HTR-8/SVneo (cell line): Measurements from ENCODE around the gene RAB25.

Experiments
- DNase-seq: peaks from one replicate; pipeline ENCODE4 v3.0.0; 2011; ENCODE audit warnings: low spot score, mixed read lengths; ENCODE audit not compliant: insufficient read length
- FAIRE-seq: peaks from 2 replicates; lab custom pipeline; 2011; peaks lifted over from hg19 to GRCh38; lab: Jason Lieb, UNC

The RAB25 gene

DNA sequence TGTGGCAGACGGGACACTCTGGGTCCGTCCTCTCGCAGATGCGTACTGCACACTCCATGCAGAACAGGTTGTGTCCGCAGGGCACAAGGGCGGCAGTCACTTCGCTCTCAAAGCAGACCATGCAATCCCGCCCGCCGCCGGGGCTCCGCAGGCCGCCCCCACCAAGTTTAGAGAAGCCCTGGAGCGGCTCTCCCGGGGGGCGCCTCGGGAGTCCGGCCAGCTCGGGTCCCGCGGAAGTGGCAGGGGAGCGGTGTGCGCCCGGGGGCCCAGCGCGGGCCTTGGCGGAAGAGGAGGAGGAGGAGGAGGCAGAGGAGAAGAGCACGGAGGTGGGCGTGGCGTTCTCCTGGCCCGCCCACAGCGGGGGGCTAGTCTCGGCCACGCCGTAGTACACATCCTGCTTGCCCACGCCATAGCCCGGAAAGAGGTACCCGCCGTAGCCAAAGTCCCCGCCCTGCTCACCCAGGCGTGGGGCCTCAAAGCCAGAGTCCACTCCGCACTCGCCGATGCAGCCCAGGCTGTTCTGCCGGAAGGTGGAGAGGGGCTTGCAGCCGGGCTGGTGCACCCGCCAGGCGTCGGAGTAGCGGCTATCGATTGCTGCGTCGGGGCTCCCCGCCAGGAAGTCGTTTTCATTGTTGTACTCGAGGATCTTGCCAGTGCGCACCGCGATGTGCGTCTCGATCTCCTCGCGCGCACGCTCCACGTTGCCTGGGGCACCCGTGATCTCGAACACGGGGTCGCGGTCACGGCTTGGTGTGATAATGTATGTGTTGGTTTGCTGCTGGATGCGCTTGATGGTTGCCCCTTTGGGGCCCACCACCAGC is 15.9 kb downstream of the RAB25 start:
- FAIRE-seq (no peak), DNase-seq (no peak)

- FAIRE-seq (no peak), DNase-seq (no peak)
Observed at GRCh38 chr1:156077430-156077760, 16.4 kb downstream of the RAB25 start.

GRCh38 chr1:156078728-156079127 is 17.8 kb downstream of the RAB25 start:
- no peak for DNase-seq
- FAIRE-seq, result no peak

- FAIRE-seq (no peak), DNase-seq (no peak)
Observed at GRCh38 chr1:156079762-156080161, 18.8 kb downstream of the RAB25 start.

- no peak for FAIRE-seq
- no peak for DNase-seq
Observed at GRCh38 chr1:156080241-156080862, 19.4 kb downstream of the RAB25 start.

GRCh38 chr1:156080863-156081179 is 19.9 kb downstream of the RAB25 start:
- DNase-seq (no peak), FAIRE-seq (no peak)

DNA sequence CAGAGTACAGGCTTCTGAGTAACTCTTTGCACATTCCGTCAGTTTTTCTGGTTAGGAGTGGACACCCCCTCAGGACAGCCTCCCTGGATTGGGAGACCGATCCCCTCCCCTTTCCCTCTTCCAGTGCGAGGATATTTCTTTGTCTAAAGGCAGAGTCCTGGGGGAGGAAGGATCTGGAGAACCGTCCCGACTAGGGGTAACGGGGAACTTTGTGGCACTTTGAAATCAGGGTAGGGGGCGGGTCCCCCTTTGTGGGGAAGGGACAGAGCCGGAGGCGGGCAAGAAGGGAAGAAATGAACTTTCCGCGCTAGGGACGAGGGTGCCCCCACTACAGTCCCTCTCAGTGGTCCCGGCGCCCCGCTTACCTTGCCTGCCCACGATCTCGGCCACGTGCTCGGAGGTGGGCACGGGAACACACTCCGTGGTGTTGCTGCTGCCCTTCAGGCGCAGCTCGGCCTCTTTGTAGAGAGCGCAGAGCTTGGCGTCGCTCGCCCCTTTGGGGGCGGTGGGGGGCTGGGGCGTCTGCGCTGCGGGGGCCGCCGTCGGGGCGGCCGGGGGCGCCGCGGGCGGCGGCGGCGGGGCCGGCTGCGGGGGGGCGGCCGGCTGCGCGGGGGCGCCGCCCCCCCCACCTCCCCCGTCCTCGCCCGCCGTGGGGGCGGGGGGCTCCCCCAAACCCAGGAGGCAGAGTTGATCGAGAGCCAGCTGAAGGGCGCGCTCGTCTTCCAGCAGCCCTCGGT is 20.4 kb downstream of the RAB25 start:
- no peak for FAIRE-seq
- peak; percentile 27 for DNase-seq

DNA sequence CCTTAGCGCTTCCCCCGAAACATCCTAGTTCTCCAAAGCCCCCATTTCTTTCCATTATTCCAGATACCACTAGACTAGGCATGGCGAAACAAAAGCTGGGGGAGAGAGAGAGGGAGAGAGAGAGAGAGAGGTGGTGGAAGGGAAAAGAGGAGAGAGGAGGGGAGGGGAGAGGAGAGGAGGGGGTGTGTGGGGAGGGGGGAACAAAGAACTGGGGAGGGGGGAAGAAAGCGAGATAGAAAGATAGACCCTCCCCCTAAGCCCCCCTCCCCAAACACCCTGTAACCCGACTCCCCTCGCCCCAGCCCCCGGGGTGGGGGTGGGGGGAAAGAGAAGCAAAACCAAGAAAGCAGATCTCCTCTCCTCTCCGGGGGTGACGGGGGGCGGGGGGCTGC is 21.0 kb downstream of the RAB25 start:
- DNase-seq (no peak), FAIRE-seq (no peak)

- no peak for FAIRE-seq
- peak; percentile 79 for DNase-seq
Observed at GRCh38 chr1:156082309-156083091, 21.5 kb downstream of the RAB25 start, which contains the start of gene MEX3A. MEX3A (minus strand) TSS chr1:156082465; CDS start chr1:156081998, 467 bp downstream.

- FAIRE-seq (no peak), DNase-seq (no peak)
Observed at GRCh38 chr1:156083800-156084790, 23.1 kb downstream of the RAB25 start.

GRCh38 chr1:156086256-156086662 is 25.3 kb downstream of the RAB25 start:
- FAIRE-seq, result no peak
- no peak for DNase-seq

DNA sequence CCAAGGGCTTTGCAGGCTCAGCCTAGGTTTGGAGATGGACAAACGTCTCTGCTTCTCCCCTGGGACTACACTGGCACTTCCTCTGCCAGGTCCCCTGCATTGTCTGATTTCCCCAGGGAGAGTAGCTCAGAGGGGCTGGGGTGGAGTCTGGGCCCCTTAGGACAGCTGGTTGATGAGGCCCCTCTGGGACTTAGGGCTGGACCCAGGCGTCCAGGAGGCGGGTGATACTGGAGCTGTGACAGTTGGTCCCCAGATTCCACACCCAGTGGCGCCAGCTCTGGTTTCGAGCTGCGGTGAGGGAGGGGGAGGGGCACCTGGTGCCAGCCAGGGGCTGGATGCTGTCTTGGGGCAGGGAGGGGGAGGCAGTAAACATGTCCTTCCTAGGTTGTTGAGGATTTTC is 28.7 kb downstream of the RAB25 start:
- FAIRE-seq (no peak), DNase-seq (no peak)

DNA sequence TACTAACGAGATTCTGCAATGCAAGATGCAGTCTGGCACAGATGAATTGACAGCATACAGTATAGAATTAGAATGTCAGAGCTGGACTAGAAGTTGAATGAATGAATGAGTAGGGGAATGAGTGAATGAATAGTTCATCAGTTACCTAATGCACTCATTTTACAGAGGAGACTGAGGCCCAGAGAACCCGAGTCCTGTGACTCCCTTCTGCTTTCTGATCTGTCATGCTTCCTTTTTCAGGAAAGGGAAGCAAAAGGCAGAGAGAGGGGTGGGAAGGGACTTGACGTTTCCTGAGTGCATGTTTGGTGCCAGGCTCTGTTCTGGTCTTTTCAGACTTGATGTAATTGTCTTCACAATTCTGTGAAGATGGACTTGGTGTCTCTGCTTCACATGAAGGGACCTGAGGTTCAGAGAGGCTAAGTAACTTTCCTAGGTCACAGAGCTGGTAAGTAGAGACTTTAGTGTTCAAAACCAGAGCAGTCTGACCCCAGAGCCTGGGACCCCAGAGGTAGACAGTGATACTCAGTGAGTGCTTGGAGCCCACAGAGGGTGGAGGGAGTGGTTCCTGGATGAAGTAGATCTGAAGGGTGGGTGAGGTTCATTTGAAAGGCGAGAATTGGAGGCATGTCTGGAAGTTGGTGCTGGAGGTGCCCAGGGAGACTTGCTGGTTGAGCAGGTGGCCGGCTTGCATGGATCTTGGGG is 29.3 kb downstream of the RAB25 start:
- no peak for DNase-seq
- no peak for FAIRE-seq

DNA sequence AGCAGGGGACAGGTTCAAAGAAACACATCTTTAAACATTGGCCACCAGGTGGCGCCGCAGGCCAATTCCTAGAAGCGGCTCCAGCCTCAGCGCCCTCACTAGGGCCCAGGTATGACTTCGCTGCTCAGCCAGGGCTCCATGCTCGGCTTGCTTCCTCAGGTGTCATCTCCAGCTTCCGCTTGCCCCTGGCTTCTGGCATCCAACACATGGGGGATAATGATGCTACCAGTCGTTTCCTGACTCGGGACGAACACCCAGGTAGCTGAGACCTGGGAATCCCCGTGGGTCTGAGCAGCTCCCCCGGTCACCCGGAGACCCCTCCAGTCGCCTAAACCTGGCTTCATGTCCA is 29.9 kb downstream of the RAB25 start:
- FAIRE-seq (no peak), DNase-seq (peak; percentile 74)

GRCh38 chr1:156091610-156092009 is 30.6 kb downstream of the RAB25 start:
- FAIRE-seq (no peak), DNase-seq (no peak)

DNA sequence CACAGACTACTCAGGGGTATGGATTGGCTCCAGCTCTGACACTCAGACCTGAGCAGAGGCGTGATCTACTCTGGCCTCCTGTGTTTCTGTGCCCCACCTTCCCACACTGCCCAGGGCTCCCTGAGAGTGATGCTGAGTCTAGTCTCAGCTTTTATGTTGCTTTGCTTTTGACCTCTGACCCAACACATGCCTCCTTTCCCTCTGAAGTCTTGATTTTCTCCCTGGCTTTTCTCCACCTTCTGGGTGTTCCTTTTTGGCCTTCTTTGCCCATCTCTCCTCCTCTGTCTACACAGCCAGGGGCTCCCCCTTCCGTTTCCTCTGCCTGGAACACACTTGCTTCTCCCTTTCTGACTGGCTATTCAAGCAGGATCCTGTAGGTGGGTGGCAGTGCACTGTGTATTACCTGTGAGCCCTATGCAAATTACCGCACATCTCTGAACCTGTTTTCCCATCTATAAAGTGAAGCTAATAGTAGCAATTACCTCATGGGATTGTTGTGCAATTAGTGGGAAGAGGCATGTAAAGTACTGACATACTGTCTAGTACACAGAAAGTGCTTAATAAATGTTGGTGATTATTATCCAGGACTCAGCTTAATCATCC is 35.0 kb downstream of the RAB25 start:
- FAIRE-seq (no peak), DNase-seq (no peak)

DNA sequence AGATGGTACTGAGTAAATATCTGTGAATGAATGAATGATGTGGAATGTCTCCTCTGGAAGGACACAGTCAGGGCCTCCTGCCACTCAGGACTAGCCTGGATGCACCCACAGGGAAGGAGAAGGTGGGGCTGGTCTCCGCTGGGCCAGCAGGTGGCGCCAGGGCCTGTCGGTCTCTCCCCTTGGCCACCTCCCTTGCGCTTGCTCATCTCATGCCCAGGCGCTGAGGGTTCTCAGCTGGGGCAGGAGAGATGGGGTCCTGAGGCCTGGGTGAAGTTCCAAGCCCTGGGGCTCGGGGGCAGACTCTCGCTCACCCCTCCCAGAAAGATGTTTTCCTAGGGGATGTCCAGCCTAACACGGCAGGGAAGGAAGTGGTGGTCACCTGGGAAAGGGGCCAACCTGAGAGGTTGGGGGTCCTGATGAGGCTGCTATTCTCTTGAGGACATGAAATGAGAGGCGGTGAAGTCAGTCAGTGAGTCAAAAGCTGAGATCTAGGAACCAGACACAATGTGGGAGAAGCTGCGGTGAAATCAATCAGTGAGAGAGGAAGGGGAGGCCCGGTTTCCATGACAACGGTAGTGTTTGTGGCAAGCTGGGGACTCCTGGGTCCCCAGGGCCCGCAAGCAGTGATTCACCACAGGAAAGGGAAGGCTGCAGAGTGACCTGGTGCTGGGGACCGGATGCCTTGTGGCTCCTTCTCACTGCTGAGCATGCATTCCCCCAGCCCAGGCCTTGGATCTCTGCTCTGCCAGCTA is 35.9 kb downstream of the RAB25 start:
- FAIRE-seq, result no peak
- DNase-seq, result peak; percentile 73
